GM12875 (cell line): Measurements from ENCODE around the gene NEDD4.

Experiments used
- H3K4me3 ChIP-seq: one replicate; pipeline ENCODE4 v1.5.1; 2011; ENCODE audit warnings: low read depth, low read length, control low read depth
- CTCF ChIP-seq: IDR thresholded peaks from 2 replicates; pipeline ENCODE4 v1.5.1; 2011; ENCODE audit warnings: low read depth, mild to moderate bottlenecking, control low read depth, inconsistent platforms, low read length, moderate library complexity, borderline replicate concordance; ENCODE audit not compliant: insufficient read depth

NEDD4 gene

GRCh38 chr15:55942332-55942731, 51.1 kb downstream of the NEDD4 start:
- TF ChIP-seq CTCF: no peak
- no peak overlapping the region for H3K4me3 ChIP-seq

- no peak overlapping the region for H3K4me3 ChIP-seq
- no peak for TF ChIP-seq CTCF
Measured at GRCh38 chr15:55937040-55937439, 56.4 kb downstream of the NEDD4 start.

GRCh38 chr15:55928955-55929354, 64.5 kb downstream of the NEDD4 start:
- no peak overlapping the region for H3K4me3 ChIP-seq
- TF ChIP-seq CTCF: no peak

GRCh38 chr15:55921744-55922143, 71.7 kb downstream of the NEDD4 start:
- no peak overlapping the region for H3K4me3 ChIP-seq
- TF ChIP-seq CTCF: no peak

GRCh38 chr15:55917881-55918296, 75.5 kb downstream of the NEDD4 start:
- TF ChIP-seq CTCF: peak; percentile 35; the same call in 1 of the 2 replicates
- no peak overlapping the region for H3K4me3 ChIP-seq

GRCh38 chr15:55916666-55917409, 76.6 kb downstream of the NEDD4 start:
- TF ChIP-seq CTCF: no peak
- no peak overlapping the region for H3K4me3 ChIP-seq

GRCh38 chr15:55915876-55916567, 77.4 kb downstream of the NEDD4 start:
- H3K4me3 ChIP-seq: no peak overlapping the region
- no peak for TF ChIP-seq CTCF
